Measurements from ENCODE around the gene LHFPL6. TPM values are rescaled to one million over a fixed set of nuclear protein-coding genes. Genes with fewer than 3 reads are reported as not detected.
"Not testable (repeated sequence)": the region's sequence is repeated elsewhere in the genome, so short reads cannot be mapped to it uniquely, and the experiment has no call there.

The LHFPL6 gene
- polyA plus RNA-seq, 1 donor = 48.9 TPM

DNA sequence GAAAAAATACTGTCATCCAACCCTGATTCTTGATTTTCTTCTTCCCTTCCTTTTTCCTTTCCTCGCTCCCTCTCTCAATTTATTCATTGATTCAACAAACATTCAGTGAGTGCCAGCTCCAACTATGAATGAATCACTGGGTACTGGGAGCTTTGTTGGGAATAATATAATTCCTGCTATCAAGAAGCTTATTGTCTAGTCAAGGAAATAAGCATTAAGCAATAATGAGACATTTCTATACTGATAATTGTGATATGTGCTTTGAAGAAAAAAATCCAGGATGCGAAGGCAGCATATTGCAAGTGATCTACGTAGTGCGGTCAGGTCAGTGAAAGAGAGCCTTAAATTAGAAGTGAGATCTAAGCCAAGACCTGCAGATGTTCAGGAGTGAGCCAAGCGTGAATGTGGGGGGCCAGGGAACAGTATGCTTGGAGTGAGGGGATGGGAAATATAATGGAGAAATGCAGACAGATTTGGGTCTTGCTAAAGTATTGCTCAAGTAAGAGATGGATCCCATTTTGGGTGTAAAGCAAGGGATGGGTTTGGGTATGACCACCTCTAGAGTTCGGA is 253.5 kb downstream of the LHFPL6 start:
- no peak for DNase-seq (ENCODE audit: low read depth)

GRCh38 chr13:39347926-39348901 is 254.8 kb downstream of the LHFPL6 start:
- no peak for DNase-seq (ENCODE audit: low read depth)

DNA sequence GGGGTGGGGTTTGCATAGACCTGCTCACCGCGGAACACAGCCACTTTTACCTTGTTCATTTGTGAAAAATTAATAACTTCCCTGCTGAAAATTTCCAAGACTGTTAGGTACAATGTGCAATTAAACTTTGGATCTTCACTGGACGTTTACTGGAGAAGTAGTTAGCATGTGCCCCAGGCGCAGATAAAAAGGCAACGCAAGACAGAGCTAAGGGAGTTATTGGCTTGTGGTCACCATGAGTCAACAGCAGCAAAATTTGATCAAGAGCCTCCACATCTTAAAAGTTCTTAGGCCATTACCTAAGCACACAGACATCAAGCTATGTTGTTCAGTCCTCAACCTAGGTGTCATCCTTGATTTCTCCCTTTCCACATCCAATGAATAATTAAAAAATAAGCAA is 257.0 kb downstream of the LHFPL6 start:
- DNase-seq (ENCODE audit: low read depth) = no peak

DNA sequence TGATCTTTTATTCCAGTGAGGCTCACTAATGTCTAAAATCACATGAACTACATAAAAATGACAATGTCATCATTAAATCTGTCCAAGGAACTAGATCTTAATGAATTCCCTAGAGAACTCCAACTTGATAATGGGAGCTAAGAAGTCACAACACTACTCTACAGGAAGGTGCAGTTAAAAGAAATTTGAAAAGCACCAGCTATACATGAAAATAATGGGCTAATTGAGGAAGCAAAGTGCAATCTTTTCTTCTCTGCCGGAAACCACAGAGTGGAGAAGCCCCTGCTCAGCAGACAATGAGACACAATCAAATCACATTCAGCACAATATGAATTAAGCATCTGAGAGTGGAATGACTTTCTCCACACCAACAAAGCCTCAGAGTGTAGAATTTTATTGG is 261.7 kb downstream of the LHFPL6 start:
- DNase-seq (ENCODE audit: low read depth) = no peak

DNA sequence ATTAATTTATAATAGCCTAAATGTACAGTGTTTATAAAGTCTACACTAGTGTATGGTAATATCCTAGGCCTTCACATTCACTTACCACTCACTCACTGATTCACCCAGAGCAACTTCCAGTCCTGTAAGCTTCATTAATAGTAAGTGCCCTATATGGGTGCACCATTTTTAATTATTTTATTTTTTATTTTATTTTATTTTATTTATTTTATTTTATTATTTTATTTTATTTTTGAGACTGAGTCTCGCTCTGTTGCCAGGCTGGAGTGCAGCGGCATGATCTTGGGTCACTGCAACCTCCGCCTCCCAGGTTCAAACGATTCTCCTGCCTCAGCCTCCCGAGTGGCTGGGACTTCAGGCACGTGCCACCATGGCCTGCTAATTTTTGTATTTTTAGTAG is 264.9 kb downstream of the LHFPL6 start:
- not testable (repeated sequence) for DNase-seq (ENCODE audit: low read depth)

GRCh38 chr13:39336937-39337336 is 266.1 kb downstream of the LHFPL6 start:
- no peak for DNase-seq (ENCODE audit: low read depth)

GRCh38 chr13:39336207-39336606 is 266.8 kb downstream of the LHFPL6 start:
- DNase-seq (ENCODE audit: low read depth) = no peak

DNA sequence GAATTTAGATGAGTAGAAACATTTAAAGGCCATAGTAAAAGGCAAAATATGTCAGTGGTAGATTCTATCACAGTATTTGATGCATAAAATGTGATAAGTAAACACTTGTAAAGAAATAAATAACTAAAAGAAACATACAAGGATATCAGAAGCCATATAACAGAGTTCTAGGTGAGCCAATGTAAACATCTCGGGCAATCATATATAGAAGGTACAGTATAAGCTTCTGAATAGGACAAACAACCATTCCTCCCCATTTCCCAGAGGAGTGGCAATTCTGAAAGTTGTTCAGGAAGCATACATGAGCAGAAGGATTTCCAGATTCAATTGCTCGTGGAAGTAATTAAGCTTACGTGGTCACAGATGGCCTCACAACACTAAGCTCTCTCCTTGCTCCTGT is 267.3 kb downstream of the LHFPL6 start:
- no peak for DNase-seq (ENCODE audit: low read depth)

- DNase-seq (ENCODE audit: low read depth) = no peak
These were observed 272.5 kb downstream of the LHFPL6 start for GRCh38 chr13:39330504-39330903.

DNA sequence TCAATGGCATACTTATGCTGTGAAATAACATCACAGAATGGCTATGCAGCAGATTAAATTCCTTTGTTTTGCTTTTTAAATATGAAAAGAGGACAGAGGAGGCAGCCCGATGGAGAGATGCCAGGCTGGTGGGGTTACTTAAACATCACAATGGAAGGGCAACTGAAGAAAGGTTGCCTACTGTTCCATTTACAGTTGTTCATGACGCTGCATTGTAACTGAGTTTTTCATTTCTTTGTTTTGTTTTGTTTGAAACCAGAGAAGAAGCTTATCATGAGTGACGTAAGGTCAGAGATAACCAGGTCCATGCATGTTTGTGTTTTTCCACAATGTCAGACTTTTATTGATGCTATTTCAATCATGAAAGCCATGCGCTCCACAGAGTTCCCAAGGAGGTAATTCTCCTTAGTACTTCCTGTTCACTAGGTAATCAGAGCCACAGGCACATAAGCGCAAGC is 273.8 kb downstream of the LHFPL6 start:
- no peak for DNase-seq (ENCODE audit: low read depth)

- DNase-seq (ENCODE audit: low read depth) = no peak
These were observed 275.9 kb downstream of the LHFPL6 start for GRCh38 chr13:39327172-39327479.

GRCh38 chr13:39326469-39327171 is 276.4 kb downstream of the LHFPL6 start:
- DNase-seq (ENCODE audit: low read depth) = peak; percentile 52

- no peak for DNase-seq (ENCODE audit: low read depth)
These were observed 278.1 kb downstream of the LHFPL6 start for GRCh38 chr13:39324806-39325311.

DNA sequence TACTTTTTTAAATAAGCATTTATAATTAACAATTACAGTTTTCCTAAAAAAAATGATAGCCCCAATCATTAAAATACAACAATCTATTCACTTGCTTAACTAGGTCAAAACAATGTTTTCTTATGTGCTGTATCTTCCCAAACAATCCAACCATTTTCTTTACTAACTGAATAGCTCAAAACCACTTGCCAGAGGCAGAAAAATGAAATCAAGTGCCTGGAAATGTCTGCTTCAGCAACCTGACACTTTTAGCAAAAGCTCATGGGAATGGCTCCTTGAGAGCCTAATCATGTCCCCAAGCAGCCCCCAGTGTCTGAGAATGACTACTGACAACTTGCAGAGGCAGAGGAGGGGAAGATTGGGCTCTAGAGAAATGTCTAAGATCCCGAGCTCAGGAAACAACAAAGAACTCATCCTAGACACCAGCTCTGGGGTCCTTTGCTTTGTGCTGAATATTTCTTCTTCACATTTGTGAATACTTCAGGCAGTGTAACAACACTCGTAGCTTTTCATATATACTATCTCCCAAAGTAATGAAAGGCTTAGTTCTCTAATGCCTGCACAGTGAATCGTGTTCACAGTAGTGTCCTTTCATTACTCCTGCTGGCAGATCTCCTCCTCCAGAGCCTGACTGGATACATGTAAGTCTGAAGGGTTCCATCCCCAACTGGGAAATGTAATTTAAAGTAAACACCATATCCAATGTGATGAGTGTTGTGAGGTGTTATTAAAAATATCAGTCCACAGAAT is 280.0 kb downstream of the LHFPL6 start:
- DNase-seq (ENCODE audit: low read depth) = no peak

- DNase-seq (ENCODE audit: low read depth) = no peak
These were observed 281.4 kb downstream of the LHFPL6 start for GRCh38 chr13:39321574-39321973.

GRCh38 chr13:39318161-39318560 is 284.8 kb downstream of the LHFPL6 start:
- no peak for DNase-seq (ENCODE audit: low read depth)

DNA sequence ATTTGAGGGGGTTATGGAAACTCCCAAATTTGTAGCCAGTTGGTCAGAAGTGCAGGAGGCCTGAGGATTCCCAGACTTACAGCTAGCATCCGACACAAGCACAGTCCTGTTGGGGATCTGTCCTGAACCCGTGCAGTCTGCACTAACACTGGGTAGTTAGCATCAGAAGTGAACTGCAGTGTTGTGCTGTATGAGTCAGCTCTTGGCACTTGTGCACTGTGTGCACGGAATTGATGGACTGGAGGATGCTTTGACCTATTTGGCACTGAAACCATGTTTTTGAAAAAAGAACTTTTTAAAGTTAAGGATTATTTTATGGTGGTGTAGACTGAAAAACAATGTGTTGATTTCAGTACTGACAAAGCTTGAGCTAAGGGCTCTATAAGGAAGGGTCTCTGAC is 285.7 kb downstream of the LHFPL6 start:
- peak; percentile 35 for DNase-seq (ENCODE audit: low read depth)

DNA sequence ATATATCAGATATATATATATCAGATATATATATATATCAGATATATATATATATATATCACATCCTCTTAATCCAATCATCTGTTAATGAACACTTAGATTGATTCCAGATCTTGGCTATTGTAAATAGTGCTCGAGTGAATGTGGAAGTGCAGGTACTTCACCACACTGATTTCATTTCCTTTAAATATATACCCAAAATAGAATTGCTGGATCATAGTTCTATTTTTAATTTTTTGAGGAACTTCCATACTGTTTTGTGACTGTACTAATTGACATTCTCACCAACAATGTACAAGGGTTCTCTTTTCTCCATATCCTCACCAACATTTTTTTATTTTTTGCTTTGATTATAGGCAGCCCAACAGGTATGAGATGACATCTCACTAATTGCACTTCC is 287.2 kb downstream of the LHFPL6 start:
- no peak for DNase-seq (ENCODE audit: low read depth)

DNA sequence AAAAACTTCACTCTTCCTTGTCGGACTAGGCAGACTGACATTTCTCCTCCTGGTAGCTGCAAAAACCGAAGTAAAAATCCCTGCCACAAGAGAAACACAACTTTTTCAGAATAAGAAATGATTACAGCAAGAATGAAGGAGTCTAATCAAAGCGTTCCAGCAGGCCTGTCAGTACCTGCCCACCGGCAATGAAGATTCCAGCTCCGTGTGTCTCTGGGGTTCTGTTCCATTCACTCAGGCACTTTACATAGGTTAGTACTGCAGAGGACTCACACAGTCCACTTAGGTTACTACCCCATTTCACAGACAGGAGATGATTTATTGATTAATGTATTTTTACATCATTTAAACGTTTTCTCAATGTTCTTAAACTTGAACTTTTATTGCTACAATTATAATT is 289.3 kb downstream of the LHFPL6 start:
- no peak for DNase-seq (ENCODE audit: low read depth)

- no peak for DNase-seq (ENCODE audit: low read depth)
These were observed 290.4 kb downstream of the LHFPL6 start for GRCh38 chr13:39312596-39312995.

- DNase-seq (ENCODE audit: low read depth) = no peak
These were observed 291.4 kb downstream of the LHFPL6 start for GRCh38 chr13:39311619-39312018.

DNA sequence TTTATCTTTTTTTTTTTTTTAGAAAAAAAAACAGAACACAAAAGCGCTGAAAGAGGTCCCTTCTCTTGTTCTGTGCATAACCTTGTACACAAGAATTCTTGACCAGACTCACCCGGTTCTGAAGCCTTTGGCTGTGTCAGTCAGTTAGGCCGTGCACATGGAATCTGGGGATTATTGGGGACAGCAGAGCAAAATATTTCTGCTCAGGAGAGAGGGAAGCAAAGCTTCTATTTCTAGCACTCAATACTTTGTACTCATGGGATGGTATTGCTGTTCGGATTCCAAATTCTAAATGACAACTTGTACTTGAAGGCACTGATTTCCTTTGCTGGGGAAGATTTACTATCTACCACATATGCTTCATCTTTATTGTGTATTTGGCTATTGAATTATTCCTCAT is 292.0 kb downstream of the LHFPL6 start:
- no peak for DNase-seq (ENCODE audit: low read depth)
